DMS53 (cell line): ENCODE data around the gene C1orf210.
A peak's percentile ranks its signal among the peaks of the same experiment; 100 is the strongest.

Source experiments
- DNase-seq: peaks from one replicate; lab custom pipeline; 2025; lab: John Stamatoyannopoulos, UW

Gene C1orf210

GRCh38 chr1:43285269-43285990 is at the start of gene C1orf210:
C1orf210 (minus strand) TSS chr1:43285581; CDS start chr1:43283270, 2,311 bp downstream.
- DNase-seq, result peak; percentile 99

DNA sequence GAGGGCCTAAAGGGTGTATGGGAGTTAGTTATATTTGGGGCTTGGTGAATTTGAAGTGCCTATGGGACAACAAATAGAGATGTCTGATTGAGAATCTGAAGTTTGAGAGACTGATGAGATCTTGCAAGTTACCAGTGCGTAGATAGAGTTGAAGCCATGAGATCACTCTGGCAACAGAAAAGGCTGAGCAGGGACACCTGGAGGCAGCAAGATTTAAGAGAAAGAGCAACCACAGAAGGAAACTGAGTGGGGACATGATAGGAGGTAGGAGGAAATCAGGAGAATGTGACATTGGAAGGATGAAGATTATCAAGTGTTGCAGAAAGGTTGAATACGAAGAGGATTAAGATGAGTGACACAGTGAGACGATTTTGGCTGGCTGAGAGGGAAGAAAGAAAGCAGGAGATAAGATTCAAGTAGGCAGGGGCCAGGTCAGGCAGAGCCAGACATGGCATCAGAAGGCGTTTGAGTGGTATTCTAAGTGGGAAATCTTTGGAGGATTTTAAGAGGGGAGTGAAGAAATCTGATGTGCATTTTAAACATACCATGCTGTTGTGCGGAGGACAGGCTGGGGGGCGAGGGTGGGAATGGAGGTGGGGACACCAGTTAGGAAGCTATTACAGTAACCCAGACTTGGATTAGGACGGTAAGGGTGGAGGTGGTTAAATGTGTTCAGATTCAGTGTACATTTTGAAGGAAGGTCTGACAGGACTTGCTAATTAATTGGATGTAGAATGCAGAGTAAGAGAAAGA is 49.2 kb upstream of the C1orf210 start:
- no peak for DNase-seq

DNA sequence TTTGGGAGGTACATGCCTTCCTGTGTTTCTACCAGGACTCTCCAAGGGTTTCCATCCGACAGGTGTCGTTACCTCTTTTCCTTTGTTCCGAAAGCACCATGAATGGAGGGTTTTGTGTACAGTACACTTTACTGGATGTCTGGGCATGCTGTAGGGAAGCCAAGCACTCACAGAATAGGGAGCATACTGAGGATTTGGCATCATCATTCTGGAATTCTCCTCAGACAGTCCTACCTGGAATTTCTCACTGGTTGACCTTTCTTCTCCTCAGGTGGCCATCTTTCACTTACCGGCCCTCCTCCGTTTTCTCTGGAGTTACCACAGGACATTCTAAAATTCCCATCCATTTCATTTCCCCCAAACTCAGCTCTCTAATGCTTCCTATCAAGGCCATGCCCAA is 46.3 kb upstream of the C1orf210 start:
- no peak for DNase-seq

- no peak for DNase-seq
Observed at GRCh38 chr1:43329995-43330751, 44.8 kb upstream of the C1orf210 start.

DNA sequence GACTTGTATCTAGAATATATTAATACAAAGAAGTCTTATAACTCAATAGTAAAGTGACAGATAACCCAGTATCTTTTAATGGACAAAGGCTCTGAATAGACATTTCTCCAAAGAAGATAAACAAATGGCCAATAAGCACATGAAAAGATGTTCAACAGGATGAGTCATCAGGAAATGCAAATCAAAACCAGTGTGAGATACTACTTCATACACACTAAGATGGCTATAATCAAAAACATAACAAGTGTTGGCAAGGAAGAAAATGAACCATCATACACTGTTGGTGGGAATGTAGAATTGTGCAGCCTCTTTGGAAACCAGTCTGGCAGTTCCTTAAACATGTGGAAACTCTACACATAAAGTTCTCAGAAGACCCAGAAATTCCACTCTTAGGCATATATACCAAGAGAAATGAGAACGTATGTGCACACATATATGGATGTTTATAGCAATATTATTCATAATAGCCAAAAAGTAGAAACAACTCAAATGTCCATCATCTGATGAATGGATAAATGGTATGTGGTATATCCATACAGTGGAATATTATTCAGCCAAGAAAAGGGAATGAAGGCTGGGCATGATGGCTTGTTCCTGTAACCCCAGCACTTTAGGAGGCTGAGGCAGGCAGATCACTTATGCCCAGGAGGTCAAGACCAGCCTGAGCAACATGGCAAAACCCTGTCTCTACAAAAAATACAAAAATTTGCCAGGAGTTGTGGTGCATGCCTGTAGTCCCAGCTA is 42.3 kb upstream of the C1orf210 start:
- peak; percentile 59 for DNase-seq

DNA sequence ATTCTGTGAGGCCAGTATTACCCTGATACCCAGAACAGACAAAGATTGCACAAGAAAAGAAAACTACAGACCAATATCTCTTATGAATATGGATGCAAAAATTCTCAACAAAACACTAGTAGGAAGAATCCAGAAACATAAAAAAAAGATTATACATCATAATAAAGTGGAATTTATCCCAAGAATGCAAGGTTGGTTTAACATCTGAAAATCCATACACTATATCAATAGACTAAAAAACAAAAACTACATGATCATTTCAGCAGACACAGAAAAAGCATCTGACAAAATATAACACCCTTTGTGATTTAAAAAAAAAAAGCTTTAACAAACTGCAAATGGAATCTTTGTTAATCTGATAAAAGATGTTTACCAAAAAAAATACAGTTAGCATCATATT is 40.0 kb upstream of the C1orf210 start:
- no peak for DNase-seq

GRCh38 chr1:43324810-43325209 is 39.4 kb upstream of the C1orf210 start:
- no peak for DNase-seq

- no peak for DNase-seq
Observed at GRCh38 chr1:43322506-43322905, 37.1 kb upstream of the C1orf210 start.

DNA sequence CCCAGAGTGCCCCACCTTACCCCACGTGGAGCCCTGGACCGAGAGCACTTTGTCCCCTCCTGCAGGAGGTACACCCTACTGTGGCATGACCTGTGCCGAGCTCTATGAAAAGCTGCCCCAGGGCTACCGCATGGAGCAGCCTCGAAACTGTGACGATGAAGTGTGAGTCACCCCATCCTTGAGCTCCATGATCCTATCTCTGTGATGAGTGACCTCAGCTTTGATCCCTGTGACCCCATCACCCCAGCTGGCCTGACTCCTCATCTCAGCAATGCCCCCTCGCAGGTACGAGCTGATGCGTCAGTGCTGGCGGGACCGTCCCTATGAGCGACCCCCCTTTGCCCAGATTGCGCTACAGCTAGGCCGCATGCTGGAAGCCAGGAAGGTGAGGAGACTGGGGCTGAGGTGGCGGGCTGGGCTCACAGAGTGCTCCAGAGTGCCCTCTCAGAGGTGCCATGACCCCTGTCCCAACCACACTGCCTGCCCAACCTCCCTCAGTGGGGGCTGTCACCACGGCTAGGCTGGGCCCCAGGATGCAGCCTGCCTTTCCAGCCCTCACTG is 36.0 kb upstream of the C1orf210 start:
- no peak for DNase-seq

GRCh38 chr1:43319766-43320165 is 34.4 kb upstream of the C1orf210 start:
- DNase-seq, result no peak

DNA sequence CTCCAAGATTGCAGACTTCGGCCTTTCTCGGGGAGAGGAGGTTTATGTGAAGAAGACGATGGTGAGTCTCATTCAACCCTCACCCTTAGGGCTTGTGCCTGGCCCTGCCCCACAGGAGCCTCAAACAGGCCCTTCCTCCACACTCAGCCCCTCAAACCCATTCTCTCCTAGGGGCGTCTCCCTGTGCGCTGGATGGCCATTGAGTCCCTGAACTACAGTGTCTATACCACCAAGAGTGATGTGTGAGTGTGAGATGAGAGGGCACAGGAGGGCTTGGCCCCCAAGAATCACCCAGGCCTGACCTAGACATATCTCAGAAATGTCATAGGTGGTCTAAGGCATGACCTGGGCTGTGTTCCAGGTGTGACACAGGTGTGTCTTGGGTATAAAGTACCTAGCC is 33.9 kb upstream of the C1orf210 start:
- DNase-seq, result no peak

GRCh38 chr1:43318831-43319230 is 33.5 kb upstream of the C1orf210 start:
- DNase-seq, result no peak

- DNase-seq, result no peak
Observed at GRCh38 chr1:43317817-43318471, 32.6 kb upstream of the C1orf210 start.

DNA sequence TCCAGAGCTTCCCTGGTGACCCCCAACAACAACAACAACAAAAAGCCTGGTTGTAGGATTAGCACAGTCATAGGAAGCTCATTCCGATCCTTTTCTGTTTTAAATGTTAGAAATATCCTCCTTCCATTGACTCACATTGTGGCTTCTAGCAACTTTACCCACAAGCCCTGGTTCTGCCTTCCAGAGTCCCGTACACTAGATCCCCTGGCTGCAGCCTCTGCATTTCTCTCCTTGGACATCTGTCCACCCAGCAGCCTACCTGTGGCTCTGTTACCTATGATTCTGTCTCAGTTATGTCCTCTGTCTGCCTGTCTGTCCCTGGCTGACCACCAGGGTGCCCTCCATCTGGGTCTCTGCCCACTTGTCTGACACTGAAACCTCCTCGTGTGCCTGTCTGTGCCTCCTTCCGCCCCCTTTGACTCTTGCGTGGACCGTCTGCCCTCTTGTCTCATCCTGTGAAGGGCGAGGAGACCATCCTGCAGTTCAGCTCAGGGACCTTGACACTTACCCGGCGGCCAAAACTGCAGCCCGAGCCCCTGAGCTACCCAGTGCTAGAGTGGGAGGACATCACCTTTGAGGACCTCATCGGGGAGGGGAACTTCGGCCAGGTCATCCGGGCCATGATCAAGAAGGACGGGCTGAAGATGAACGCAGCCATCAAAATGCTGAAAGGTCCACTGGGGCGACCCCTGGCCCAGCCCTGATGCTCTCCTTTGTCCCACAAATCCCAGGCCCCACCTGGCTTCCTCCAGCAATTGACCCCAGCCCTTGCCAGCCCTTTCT is 31.5 kb upstream of the C1orf210 start:
- DNase-seq, result no peak

- no peak for DNase-seq
Observed at GRCh38 chr1:43315963-43316737, 30.8 kb upstream of the C1orf210 start.

DNA sequence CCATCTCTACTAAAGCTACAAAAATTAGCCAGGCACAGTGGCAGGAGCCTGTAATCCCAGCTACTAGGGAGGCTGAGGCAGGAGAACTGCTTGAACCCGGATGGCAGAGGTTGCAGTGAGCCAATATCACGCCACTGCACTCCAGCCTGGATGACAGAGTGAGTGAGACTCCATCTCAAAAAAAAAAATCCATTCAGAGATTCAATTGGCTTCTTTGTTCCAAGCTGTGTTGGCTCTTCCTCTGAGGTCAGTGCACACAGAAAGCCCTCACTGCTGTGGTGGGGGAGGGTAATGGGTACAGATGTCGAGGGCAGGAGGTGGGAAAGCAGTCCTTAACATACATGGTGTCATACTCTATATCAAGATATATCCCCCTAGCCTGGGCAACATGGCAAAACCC is 30.1 kb upstream of the C1orf210 start:
- no peak for DNase-seq

- DNase-seq, result no peak
Observed at GRCh38 chr1:43314233-43314632, 28.9 kb upstream of the C1orf210 start.

GRCh38 chr1:43313771-43314170 is 28.4 kb upstream of the C1orf210 start:
- DNase-seq, result peak; percentile 53

- no peak for DNase-seq
Observed at GRCh38 chr1:43312663-43313515, 27.5 kb upstream of the C1orf210 start.
